22Rv1 (cell line): Measurements from ENCODE around the gene SLAMF1.

Source experiments
- CTCF ChIP-seq: fragments of 450-650 bp; IDR thresholded peaks from 2 replicates; pipeline ENCODE4 v1.5.1; 2017; ENCODE audit warnings: mild to moderate bottlenecking
- ZFX ChIP-seq: fragments of 450-650 bp; IDR thresholded peaks from 2 replicates; pipeline ENCODE4 v1.6.1; 2017; ENCODE audit warnings: antibody characterized with exemption, borderline replicate concordance

- TF ChIP-seq CTCF (no peak), ZFX (no peak)
Observed at GRCh38 chr1:160641323-160642280, 5.2 kb downstream of the SLAMF1 start.
